Measurements from ENCODE around the gene NUCB1. TPM values are rescaled to one million over a fixed set of nuclear protein-coding genes. Genes with fewer than 3 reads are reported as not detected.
"Not testable (repeated sequence)": the region's sequence is repeated elsewhere in the genome, so short reads cannot be mapped to it uniquely, and the experiment has no call there.

NUCB1 gene
- total and polyA plus RNA-seq, 2 experiments from 2014 or later = 230 to 337 TPM

- Histone ChIP-seq H3K27me3 (no peaks in the 10 kb centered on the region), H3K27ac (no peak overlapping the region), H3K36me3 (peaks cover 13% of the 10 kb centered on the region), H3K4me3 (no peak overlapping the region), H3K9me3 (ENCODE audit: low read depth) (no peaks in the 10 kb centered on the region), H3K4me1 (ENCODE audit: low read depth) (no peaks in the 10 kb centered on the region)
- TF ChIP-seq CTCF (IDR thresholded peaks at IDR 0.05; ENCODE audit: low read depth, low read length) = no peak
- no peak for DNase-seq (ENCODE audit: low read depth in 1 of 2, low spot score in 1 of 2)
These were observed 22.7 kb downstream of the NUCB1 start for GRCh38 chr19:48922548-48923490.

- Histone ChIP-seq H3K27ac (no peak overlapping the region), H3K9me3 (ENCODE audit: low read depth) (no peaks in the 10 kb centered on the region), H3K4me1 (ENCODE audit: low read depth) (no peaks in the 10 kb centered on the region), H3K4me3 (no peak overlapping the region), H3K36me3 (peaks cover 6% of the 10 kb centered on the region), H3K27me3 (no peaks in the 10 kb centered on the region)
- no peak for TF ChIP-seq CTCF (IDR thresholded peaks at IDR 0.05; ENCODE audit: low read depth, low read length)
- DNase-seq (ENCODE audit: low read depth in 1 of 2, low spot score in 1 of 2) = peak in 1 of 2 donors; percentile 33
These were observed 25.2 kb downstream of the NUCB1 start for GRCh38 chr19:48925240-48925843.

- H3K36me3 ChIP-seq; H3K4me1 ChIP-seq (ENCODE audit: low read depth); H3K27me3 ChIP-seq; H3K9me3 ChIP-seq (ENCODE audit: low read depth); H3K27ac ChIP-seq; DNase-seq (ENCODE audit: low read depth in 1 of 2, low spot score in 1 of 2); H3K4me3 ChIP-seq: not testable (repeated sequence)
These were observed 25.8 kb downstream of the NUCB1 start for GRCh38 chr19:48925890-48926289.

GRCh38 chr19:48926909-48927308 is 26.8 kb downstream of the NUCB1 start:
- TF ChIP-seq CTCF (IDR thresholded peaks at IDR 0.05; ENCODE audit: low read depth, low read length) = no peak
- H3K36me3 ChIP-seq = no peaks in the 10 kb centered on the region
- H3K4me1 ChIP-seq (ENCODE audit: low read depth) = no peaks in the 10 kb centered on the region
- DNase-seq (ENCODE audit: low read depth in 1 of 2, low spot score in 1 of 2) = peak in 1 of 2 donors; percentile 97
- no peak overlapping the region for H3K4me3 ChIP-seq
- H3K9me3 ChIP-seq (ENCODE audit: low read depth) = no peaks in the 10 kb centered on the region
- H3K27me3 ChIP-seq = peaks cover under 1% of the 10 kb centered on the region
- no peak overlapping the region for H3K27ac ChIP-seq

GRCh38 chr19:48927692-48928091 is 27.6 kb downstream of the NUCB1 start:
- H3K27ac ChIP-seq; H3K27me3 ChIP-seq; H3K36me3 ChIP-seq; H3K9me3 ChIP-seq (ENCODE audit: low read depth); H3K4me3 ChIP-seq; DNase-seq (ENCODE audit: low read depth in 1 of 2, low spot score in 1 of 2); H3K4me1 ChIP-seq (ENCODE audit: low read depth): not testable (repeated sequence)

GRCh38 chr19:48928164-48929025 is 28.3 kb downstream of the NUCB1 start:
- Histone ChIP-seq H3K4me3 (no peak overlapping the region), H3K9me3 (ENCODE audit: low read depth) (no peaks in the 10 kb centered on the region), H3K4me1 (ENCODE audit: low read depth) (no peaks in the 10 kb centered on the region), H3K36me3 (no peaks in the 10 kb centered on the region), H3K27me3 (peaks cover 2% of the 10 kb centered on the region), H3K27ac (no peak overlapping the region)
- TF ChIP-seq CTCF (IDR thresholded peaks at IDR 0.05; ENCODE audit: low read depth, low read length) = no peak
- DNase-seq (ENCODE audit: low read depth in 1 of 2, low spot score in 1 of 2) = peak in 1 of 2 donors; percentile 79

All from cardiac muscle cell (in vitro differentiated cells and primary cell).